SK-N-SH treated with all-trans-retinoic acid at 6 μM for 48 hours (cell line): Measurements from ENCODE around the gene ARIH2.
A peak's percentile ranks its signal among the peaks of the same experiment; 100 is the strongest.

Experiments used
- GLIS3 ChIP-seq: fragments of 250-450 bp; sonication (Bioruptor Pico); IDR thresholded peaks from 2 replicates; pipeline ENCODE4 v1.5.0; 2020; ENCODE audit warnings: mild to moderate bottlenecking, moderate library complexity
- TCF4 ChIP-seq: fragments of 250-450 bp; sonication (Bioruptor Pico); IDR thresholded peaks from 2 replicates; pipeline ENCODE4 v1.8.0; 2021; ENCODE audit warnings: mild to moderate bottlenecking, moderate library complexity, borderline replicate concordance
- ZFP3 ChIP-seq: fragments of 250-450 bp; sonication (Bioruptor Pico); IDR thresholded peaks from 2 replicates; pipeline ENCODE4 v1.5.0; 2020; ENCODE audit warnings: mild to moderate bottlenecking, moderate library complexity
- ZNF565 ChIP-seq: fragments of 450-650 bp; formaldehyde crosslinking; conservative IDR thresholded peaks from 2 replicates; pipeline ENCODE4 v1.5.0; 2020; ENCODE audit warnings: low read depth, mild to moderate bottlenecking, moderate library complexity
- TF ChIP-seq, protein P1 (sequence below): fragments of 250-450 bp; sonication (Bioruptor Pico); IDR thresholded peaks from 2 replicates; pipeline ENCODE4 v1.5.1; 2020; ENCODE audit warnings: low read depth, mild to moderate bottlenecking, moderate library complexity
- TF ChIP-seq, protein P2 (sequence below): fragments of 250-450 bp; sonication (Bioruptor Pico); IDR thresholded peaks from 2 replicates; pipeline ENCODE4 v1.8.0; 2020; ENCODE audit warnings: mild to moderate bottlenecking, moderate library complexity, borderline replicate concordance

DNA sequence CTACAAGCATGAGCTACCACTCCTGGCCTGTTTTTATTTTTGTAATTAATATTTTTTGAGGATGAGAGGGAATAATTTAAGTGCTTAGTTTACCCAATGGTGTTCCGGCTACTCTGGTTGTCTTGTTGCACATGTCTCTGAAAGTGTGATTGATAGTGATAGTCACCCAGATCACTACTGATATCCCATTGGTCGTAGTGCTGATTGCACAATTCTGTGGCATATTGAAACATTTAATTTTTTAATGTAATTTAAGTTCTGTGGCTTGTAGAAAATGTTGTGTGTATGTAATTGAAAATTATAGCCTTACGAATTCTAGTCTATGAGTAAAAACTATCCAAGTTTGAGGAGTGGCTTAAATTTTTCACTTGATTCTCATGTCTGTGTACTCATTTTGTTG is 11.9 kb downstream of the ARIH2 start:
- TF ChIP-seq, protein P1, sequence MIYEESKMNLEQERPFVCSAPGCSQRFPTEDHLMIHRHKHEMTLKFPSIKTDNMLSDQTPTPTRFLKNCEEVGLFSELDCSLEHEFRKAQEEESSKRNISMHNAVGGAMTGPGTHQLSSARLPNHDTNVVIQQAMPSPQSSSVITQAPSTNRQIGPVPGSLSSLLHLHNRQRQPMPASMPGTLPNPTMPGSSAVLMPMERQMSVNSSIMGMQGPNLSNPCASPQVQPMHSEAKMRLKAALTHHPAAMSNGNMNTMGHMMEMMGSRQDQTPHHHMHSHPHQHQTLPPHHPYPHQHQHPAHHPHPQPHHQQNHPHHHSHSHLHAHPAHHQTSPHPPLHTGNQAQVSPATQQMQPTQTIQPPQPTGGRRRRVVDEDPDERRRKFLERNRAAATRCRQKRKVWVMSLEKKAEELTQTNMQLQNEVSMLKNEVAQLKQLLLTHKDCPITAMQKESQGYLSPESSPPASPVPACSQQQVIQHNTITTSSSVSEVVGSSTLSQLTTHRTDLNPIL (CRISPR knock-in tag), result no peak
- TF ChIP-seq GLIS3 (CRISPR knock-in tag) (no peak), ZFP3 (CRISPR knock-in tag) (no peak), ZNF565 (no peak), TCF4 (0 out of 2 replicates have a peak, but pooled peaks have one; percentile 25)
- TF ChIP-seq, protein P2, sequence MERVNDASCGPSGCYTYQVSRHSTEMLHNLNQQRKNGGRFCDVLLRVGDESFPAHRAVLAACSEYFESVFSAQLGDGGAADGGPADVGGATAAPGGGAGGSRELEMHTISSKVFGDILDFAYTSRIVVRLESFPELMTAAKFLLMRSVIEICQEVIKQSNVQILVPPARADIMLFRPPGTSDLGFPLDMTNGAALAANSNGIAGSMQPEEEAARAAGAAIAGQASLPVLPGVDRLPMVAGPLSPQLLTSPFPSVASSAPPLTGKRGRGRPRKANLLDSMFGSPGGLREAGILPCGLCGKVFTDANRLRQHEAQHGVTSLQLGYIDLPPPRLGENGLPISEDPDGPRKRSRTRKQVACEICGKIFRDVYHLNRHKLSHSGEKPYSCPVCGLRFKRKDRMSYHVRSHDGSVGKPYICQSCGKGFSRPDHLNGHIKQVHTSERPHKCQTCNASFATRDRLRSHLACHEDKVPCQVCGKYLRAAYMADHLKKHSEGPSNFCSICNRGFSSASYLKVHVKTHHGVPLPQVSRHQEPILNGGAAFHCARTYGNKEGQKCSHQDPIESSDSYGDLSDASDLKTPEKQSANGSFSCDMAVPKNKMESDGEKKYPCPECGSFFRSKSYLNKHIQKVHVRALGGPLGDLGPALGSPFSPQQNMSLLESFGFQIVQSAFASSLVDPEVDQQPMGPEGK (CRISPR knock-in tag), result no peak
